SK-N-SH (cell line): ENCODE results near the gene A1BG. TPM values are rescaled to one million over a fixed set of nuclear protein-coding genes. Genes with fewer than 3 reads are reported as not detected.

ENCODE experiments used
- CTCF ChIA-PET: fragments of 300-600, 350-600 bp; formaldehyde crosslinking; extraction: SDS; loops from one replicate; lab custom pipeline; 2021; lab: Yijun Ruan, JAX
- POLR2A ChIA-PET: fragments of 350-600 bp; sonication (Branson Sonifier 250); formaldehyde crosslinking; extraction: SDS; loops from one replicate; lab custom pipeline; 2020; ENCODE audit warnings: antibody characterized with exemption, inconsistent platforms; lab: Yijun Ruan, JAX
- DNase-seq: peaks from one replicate; pipeline ENCODE4 v3.0.0; 2012
- H2AFZ ChIP-seq: fragments of 200-600 bp; sonication (generic); 2 replicates; pipeline ENCODE4 v1.8.1; 2016; ENCODE audit warnings: antibody characterized with exemption, mild to moderate bottlenecking, low read depth
- H3F3A ChIP-seq: fragments of 200-600 bp; sonication (generic); replicated peaks from 2 replicates; pipeline ENCODE3; 2016; ENCODE audit warnings: antibody characterized with exemption, mild to moderate bottlenecking; ENCODE audit not compliant: insufficient read depth
- H3K27ac ChIP-seq, 2 experiments: fragments of 200-500 bp in 1 of 2; fragments of 200-600 bp in 1 of 2; sonication (Bioruptor generic) in 1 of 2; sonication (generic), shearing (Covaris generic) in 1 of 2; 2 replicates each; pipeline versions ENCODE4 v1.5.1 to v1.6.1; 2014 to 2016; ENCODE audit warnings: low read depth in 2 of 2, inconsistent platforms in 1 of 2, low read length in 1 of 2, mild to moderate bottlenecking in 1 of 2, mixed read lengths in 1 of 2
- H3K27me3 ChIP-seq: fragments of 200-600 bp; sonication (generic), shearing (Covaris generic); 2 replicates; pipeline ENCODE4 v1.6.1; 2016; ENCODE audit warnings: mixed run types; ENCODE audit not compliant: insufficient read depth
- H3K36me3 ChIP-seq, 2 experiments: fragments of 200-500 bp in 1 of 2; fragments of 200-600 bp in 1 of 2; sonication (Bioruptor generic) in 1 of 2; sonication (generic) in 1 of 2; replicated peaks in 1 of 2; 2 replicates each; pipeline versions ENCODE3 to v1.5.1; 2014 to 2016; ENCODE audit warnings: low read length in 1 of 2, mild to moderate bottlenecking in 1 of 2; ENCODE audit not compliant: insufficient read depth in 2 of 2, control insufficient read depth in 1 of 2
- H3K4me1 ChIP-seq, 2 experiments: fragments of 200-500 bp in 1 of 2; fragments of 200-600 bp in 1 of 2; sonication (Bioruptor generic) in 1 of 2; sonication (generic), shearing (Covaris generic) in 1 of 2; 2 replicates each; pipeline versions ENCODE4 v1.5.1 to v1.6.1; 2014 to 2016; ENCODE audit warnings: low read depth in 1 of 2, low read length in 1 of 2, mixed run types in 1 of 2; ENCODE audit not compliant: insufficient read depth in 2 of 2, control insufficient read depth in 1 of 2
- H3K4me2 ChIP-seq: fragments of 200-600 bp; sonication (generic), shearing (Covaris generic); 2 replicates; pipeline ENCODE4 v1.6.1; 2017; ENCODE audit warnings: mixed run types
- H3K4me3 ChIP-seq, 2 experiments: fragments of 200-500 bp in 1 of 2; fragments of 200-600 bp in 1 of 2; sonication (Bioruptor generic) in 1 of 2; sonication (generic), shearing (Covaris generic) in 1 of 2; 2 replicates each; pipeline versions ENCODE4 v1.5.1 to v1.8.1; 2014 to 2016; ENCODE audit warnings: low read depth in 2 of 2, inconsistent platforms in 1 of 2, low read length in 1 of 2, mild to moderate bottlenecking in 1 of 2, mixed read lengths in 1 of 2, moderate library complexity in 1 of 2
- H3K79me2 ChIP-seq: fragments of 200-600 bp; sonication (generic); 2 replicates; pipeline ENCODE4 v1.8.1; 2017; ENCODE audit warnings: mild to moderate bottlenecking; ENCODE audit not compliant: insufficient read depth
- H3K9ac ChIP-seq: fragments of 200-600 bp; sonication (generic); 2 replicates; pipeline ENCODE4 v1.6.1; 2017; ENCODE audit warnings: mixed run types
- H3K9me2 ChIP-seq: fragments of 200-600 bp; sonication (generic); 2 replicates; pipeline ENCODE4 v1.6.1; 2017; ENCODE audit warnings: mixed run types
- H3K9me3 ChIP-seq: fragments of 200-600 bp; sonication (generic); 2 replicates; pipeline ENCODE4 v1.6.1; 2017; ENCODE audit warnings: mixed run types, mild to moderate bottlenecking, moderate library complexity
- H4K20me1 ChIP-seq: fragments of 200-600 bp; sonication (generic); 2 replicates; pipeline ENCODE4 v1.6.1; 2017; ENCODE audit warnings: mild to moderate bottlenecking, mixed run types; ENCODE audit not compliant: insufficient read depth
- CHD2 ChIP-seq: fragments of 150-350 bp; IDR thresholded peaks from 2 replicates; pipeline ENCODE4 v1.6.1; 2018; ENCODE audit warnings: low read length; ENCODE audit not compliant: partially characterized antibody
- EZH2phosphoT487 ChIP-seq: fragments of 200-600 bp; sonication (generic); IDR thresholded peaks from 2 replicates; pipeline ENCODE4 v1.6.1; 2017; ENCODE audit warnings: low read depth, mixed run types, mild to moderate bottlenecking, antibody characterized with exemption, moderate library complexity, borderline replicate concordance
- FOSL2 ChIP-seq: IDR thresholded peaks from 2 replicates; pipeline ENCODE4 v1.4.0; 2012; ENCODE audit warnings: low read depth, mild to moderate bottlenecking, moderate library complexity, borderline replicate concordance
- GATA2 ChIP-seq: sonication (generic); formaldehyde crosslinking; IDR thresholded peaks from 2 replicates; pipeline ENCODE4 v1.5.0; 2020; ENCODE audit warnings: mild to moderate bottlenecking, missing genetic modification reagents
- MEF2A ChIP-seq: IDR thresholded peaks from 2 replicates; pipeline ENCODE4 v1.4.0; 2012; ENCODE audit warnings: low read depth, borderline replicate concordance
- MXI1 ChIP-seq: IDR thresholded peaks from 2 replicates; pipeline ENCODE4 v1.6.1; 2012; ENCODE audit warnings: mild to moderate bottlenecking, low read depth, low read length, improper control_type of control experiment
- NFIC ChIP-seq: IDR thresholded peaks from 2 replicates; pipeline ENCODE4 v1.4.0; 2012; ENCODE audit warnings: borderline replicate concordance
- POLR2AphosphoS5 ChIP-seq: IDR thresholded peaks from 2 replicates; pipeline ENCODE4 v1.6.1; 2012; ENCODE audit warnings: low read depth, low read length
- RXRA ChIP-seq: IDR thresholded peaks from 2 replicates; pipeline ENCODE4 v1.4.0; 2012; ENCODE audit warnings: low read depth, mild to moderate bottlenecking, borderline replicate concordance
- WGBS: methylation state at CpG from one replicate; pipeline ENCODE4 v1.1.6; 2017; ENCODE audit warnings: low lambda C conversion rate; 5-methylcytosine and 5-hydroxymethylcytosine counted together
- polyA plus RNA-seq, 3 experiments: library from polyadenylated mRNA; depleted of rRNA; stranded (reverse); fragments of >200 nt; gene quantifications; 2 replicates each; pipeline ENCODE4 v1.2.3, GENCODE V29; 2012
- TF ChIP-seq, protein P1 (sequence below): IDR thresholded peaks from 2 replicates; pipeline ENCODE4 v1.6.1; 2012; ENCODE audit warnings: mild to moderate bottlenecking, low read depth, low read length, moderate library complexity
- TF ChIP-seq, protein P2 (sequence below): fragments of 200-600 bp; sonication (generic); IDR thresholded peaks from 2 replicates; pipeline ENCODE4 v1.6.1; 2017; ENCODE audit warnings: antibody characterized with exemption, mild to moderate bottlenecking, moderate library complexity
- TF ChIP-seq, protein P3 (sequence below): IDR thresholded peaks from 2 replicates; pipeline ENCODE4 v1.4.0; 2012; ENCODE audit warnings: low read depth, borderline replicate concordance
- TF ChIP-seq, protein P4 (sequence below): IDR thresholded peaks from 2 replicates; pipeline ENCODE4 v1.4.0; 2012; ENCODE audit warnings: low read depth, borderline replicate concordance

A1BG gene
- polyA plus RNA-seq, 1 of the 3 experiments (the other 2 are of a cell fraction), result 62.6 TPM

DNA sequence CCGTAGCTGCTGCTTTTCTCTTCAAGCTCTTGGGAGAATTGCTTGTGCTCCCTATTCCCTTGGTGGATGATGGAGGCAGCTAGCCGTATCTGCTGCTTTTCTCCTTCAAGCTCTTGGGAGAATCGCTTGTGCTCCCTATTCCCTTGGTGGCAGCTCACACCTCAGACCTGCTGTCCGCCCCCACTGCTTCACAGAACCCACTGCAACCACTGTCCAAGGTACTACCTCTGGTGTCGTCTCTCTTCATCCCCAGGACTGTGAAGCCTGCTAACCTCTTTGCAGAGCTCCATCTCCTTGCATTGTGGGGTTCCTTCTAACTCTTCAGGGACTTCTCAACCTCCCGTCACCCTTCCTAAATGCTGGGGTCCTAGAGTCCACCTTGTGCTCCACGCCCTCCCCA, 52.7 kb downstream of the A1BG start:
- WGBS, result 96% methylated on average over 7 of the region's 7 CpGs
- DNase-seq, result no peak
- H3K27me3 ChIP-seq, result no peaks in the 10 kb centered on the region
- H3K9ac ChIP-seq, result no peak overlapping the region
- H4K20me1 ChIP-seq, result no peaks in the 10 kb centered on the region
- H3K36me3 ChIP-seq, result peaks cover 22 to 53% of the 10 kb centered on the region in 2 experiments
- ChIA-PET CTCF (no interaction called here), POLR2A (no interaction called here)
- peaks cover 34% of the 10 kb centered on the region for H3K79me2 ChIP-seq
- H3K27ac ChIP-seq, result no peak overlapping the region
- H3K4me2 ChIP-seq, result no peak overlapping the region
- H3K9me2 ChIP-seq, result no peaks in the 10 kb centered on the region
- H3K9me3 ChIP-seq, result peaks cover 2% of the 10 kb centered on the region; the same call in 1 of the 2 replicates
- H3F3A ChIP-seq, result peaks cover 21% of the 10 kb centered on the region
- H3K4me3 ChIP-seq, result no peak overlapping the region
- no peak for TF ChIP-seq MEF2A
- TF ChIP-seq, protein P1, sequence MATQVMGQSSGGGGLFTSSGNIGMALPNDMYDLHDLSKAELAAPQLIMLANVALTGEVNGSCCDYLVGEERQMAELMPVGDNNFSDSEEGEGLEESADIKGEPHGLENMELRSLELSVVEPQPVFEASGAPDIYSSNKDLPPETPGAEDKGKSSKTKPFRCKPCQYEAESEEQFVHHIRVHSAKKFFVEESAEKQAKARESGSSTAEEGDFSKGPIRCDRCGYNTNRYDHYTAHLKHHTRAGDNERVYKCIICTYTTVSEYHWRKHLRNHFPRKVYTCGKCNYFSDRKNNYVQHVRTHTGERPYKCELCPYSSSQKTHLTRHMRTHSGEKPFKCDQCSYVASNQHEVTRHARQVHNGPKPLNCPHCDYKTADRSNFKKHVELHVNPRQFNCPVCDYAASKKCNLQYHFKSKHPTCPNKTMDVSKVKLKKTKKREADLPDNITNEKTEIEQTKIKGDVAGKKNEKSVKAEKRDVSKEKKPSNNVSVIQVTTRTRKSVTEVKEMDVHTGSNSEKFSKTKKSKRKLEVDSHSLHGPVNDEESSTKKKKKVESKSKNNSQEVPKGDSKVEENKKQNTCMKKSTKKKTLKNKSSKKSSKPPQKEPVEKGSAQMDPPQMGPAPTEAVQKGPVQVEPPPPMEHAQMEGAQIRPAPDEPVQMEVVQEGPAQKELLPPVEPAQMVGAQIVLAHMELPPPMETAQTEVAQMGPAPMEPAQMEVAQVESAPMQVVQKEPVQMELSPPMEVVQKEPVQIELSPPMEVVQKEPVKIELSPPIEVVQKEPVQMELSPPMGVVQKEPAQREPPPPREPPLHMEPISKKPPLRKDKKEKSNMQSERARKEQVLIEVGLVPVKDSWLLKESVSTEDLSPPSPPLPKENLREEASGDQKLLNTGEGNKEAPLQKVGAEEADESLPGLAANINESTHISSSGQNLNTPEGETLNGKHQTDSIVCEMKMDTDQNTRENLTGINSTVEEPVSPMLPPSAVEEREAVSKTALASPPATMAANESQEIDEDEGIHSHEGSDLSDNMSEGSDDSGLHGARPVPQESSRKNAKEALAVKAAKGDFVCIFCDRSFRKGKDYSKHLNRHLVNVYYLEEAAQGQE, result peak; percentile 17; the same call in 1 of the 2 replicates
- no peak overlapping the region for H2AFZ ChIP-seq
- peaks cover 0 to 3% of the 10 kb centered on the region in 2 experiments; a peak in 2 of 4 replicates for H3K4me1 ChIP-seq

DNA sequence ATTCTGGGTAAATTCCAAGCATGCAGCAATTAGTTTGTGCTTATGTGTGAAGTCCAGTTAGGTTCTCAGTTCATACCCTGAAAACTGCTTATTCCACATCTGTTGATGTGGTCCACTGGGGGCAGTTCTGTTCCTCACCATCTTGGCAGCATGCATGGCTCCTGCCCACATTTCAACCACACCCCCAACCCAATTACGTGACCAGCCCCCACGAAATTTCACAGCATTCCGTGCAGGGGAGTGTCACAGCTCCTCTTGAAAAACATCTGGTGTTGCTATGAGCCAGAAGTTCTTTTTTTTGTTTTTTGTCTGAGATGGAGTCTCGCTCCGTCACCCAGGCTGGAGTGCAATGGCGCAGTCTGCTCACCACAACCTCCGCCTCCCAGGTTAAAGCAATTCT, 57.2 kb downstream of the A1BG start:
- no peaks in the 10 kb centered on the region for H3K4me1 ChIP-seq
- no peaks in the 10 kb centered on the region for H3K27me3 ChIP-seq
- no peak overlapping the region for H3K27ac ChIP-seq
- no peaks in the 10 kb centered on the region for H3K9me2 ChIP-seq
- no peaks in the 10 kb centered on the region for H3F3A ChIP-seq
- H3K4me2 ChIP-seq, result no peak overlapping the region
- DNase-seq, result no peak
- H3K79me2 ChIP-seq, result peaks cover 22% of the 10 kb centered on the region
- H3K9me3 ChIP-seq, result peaks cover 7% of the 10 kb centered on the region; the same call in 1 of the 2 replicates
- ChIA-PET CTCF (interaction anchor here (0.6 kb wide), 1 partner anchor 21 kb away, joined by 3 read pairs; no protein-coding TSS in a partner anchor), POLR2A (no interaction called here)
- H3K36me3 ChIP-seq, result peaks cover 46 to 82% of the 10 kb centered on the region in 2 experiments
- no peak overlapping the region for H2AFZ ChIP-seq
- H3K4me3 ChIP-seq, result no peak overlapping the region
- no peak overlapping the region for H3K9ac ChIP-seq
- no peaks in the 10 kb centered on the region for H4K20me1 ChIP-seq
- WGBS, result 88% methylated on average over 7 of the region's 7 CpGs
- TF ChIP-seq MXI1 (no peak), POLR2AphosphoS5 (no peak), GATA2 (CRISPR knock-in tag) (no peak), CHD2 (no peak), NFIC (no peak), RXRA (no peak), MEF2A (no peak), FOSL2 (no peak), EZH2phosphoT487 (no peak)
- TF ChIP-seq, protein P2, sequence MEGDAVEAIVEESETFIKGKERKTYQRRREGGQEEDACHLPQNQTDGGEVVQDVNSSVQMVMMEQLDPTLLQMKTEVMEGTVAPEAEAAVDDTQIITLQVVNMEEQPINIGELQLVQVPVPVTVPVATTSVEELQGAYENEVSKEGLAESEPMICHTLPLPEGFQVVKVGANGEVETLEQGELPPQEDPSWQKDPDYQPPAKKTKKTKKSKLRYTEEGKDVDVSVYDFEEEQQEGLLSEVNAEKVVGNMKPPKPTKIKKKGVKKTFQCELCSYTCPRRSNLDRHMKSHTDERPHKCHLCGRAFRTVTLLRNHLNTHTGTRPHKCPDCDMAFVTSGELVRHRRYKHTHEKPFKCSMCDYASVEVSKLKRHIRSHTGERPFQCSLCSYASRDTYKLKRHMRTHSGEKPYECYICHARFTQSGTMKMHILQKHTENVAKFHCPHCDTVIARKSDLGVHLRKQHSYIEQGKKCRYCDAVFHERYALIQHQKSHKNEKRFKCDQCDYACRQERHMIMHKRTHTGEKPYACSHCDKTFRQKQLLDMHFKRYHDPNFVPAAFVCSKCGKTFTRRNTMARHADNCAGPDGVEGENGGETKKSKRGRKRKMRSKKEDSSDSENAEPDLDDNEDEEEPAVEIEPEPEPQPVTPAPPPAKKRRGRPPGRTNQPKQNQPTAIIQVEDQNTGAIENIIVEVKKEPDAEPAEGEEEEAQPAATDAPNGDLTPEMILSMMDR, result no peak
- TF ChIP-seq, protein P3, sequence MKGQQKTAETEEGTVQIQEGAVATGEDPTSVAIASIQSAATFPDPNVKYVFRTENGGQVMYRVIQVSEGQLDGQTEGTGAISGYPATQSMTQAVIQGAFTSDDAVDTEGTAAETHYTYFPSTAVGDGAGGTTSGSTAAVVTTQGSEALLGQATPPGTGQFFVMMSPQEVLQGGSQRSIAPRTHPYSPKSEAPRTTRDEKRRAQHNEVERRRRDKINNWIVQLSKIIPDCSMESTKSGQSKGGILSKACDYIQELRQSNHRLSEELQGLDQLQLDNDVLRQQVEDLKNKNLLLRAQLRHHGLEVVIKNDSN, result no peak
- TF ChIP-seq, protein P4, sequence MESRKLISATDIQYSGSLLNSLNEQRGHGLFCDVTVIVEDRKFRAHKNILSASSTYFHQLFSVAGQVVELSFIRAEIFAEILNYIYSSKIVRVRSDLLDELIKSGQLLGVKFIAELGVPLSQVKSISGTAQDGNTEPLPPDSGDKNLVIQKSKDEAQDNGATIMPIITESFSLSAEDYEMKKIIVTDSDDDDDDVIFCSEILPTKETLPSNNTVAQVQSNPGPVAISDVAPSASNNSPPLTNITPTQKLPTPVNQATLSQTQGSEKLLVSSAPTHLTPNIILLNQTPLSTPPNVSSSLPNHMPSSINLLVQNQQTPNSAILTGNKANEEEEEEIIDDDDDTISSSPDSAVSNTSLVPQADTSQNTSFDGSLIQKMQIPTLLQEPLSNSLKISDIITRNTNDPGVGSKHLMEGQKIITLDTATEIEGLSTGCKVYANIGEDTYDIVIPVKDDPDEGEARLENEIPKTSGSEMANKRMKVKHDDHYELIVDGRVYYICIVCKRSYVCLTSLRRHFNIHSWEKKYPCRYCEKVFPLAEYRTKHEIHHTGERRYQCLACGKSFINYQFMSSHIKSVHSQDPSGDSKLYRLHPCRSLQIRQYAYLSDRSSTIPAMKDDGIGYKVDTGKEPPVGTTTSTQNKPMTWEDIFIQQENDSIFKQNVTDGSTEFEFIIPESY, result no peak
- TF ChIP-seq, protein P1, result no peak
